Psoas muscle (tissue), 8 donors: ENCODE data around the gene NFKBIL1. TPM values are rescaled to one million over a fixed set of nuclear protein-coding genes. Genes with fewer than 3 reads are reported as not detected.
A peak's percentile ranks its signal among the peaks of the same experiment; 100 is the strongest.

ENCODE experiments used
- ATAC-seq, 4 donors: fragments of 200-7000 bp; cut with Tn5 transposase; one replicate each; pipeline ENCODE4 v1.9.1; 2020; ENCODE audit warnings: moderate library complexity in 3 of 4, mild to moderate bottlenecking in 2 of 4
- DNase-seq, 2 donors: peaks; one replicate each; pipeline ENCODE4 v3.0.0-alpha.2; 2020
- H3K27ac ChIP-seq: fragments of 200-600 bp; one replicate; pipeline ENCODE4 v1.8.0; 2022
- H3K27me3 ChIP-seq, 3 donors: fragments of 200-600 bp in 1 of 3; one replicate each; pipeline versions ENCODE4 v1.6.1 to v1.8.0; 2013 to 2022; ENCODE audit warnings: low read length in 2 of 3, mild to moderate bottlenecking in 2 of 3, moderate library complexity in 1 of 3; ENCODE audit not compliant: insufficient read depth in 3 of 3
- H3K36me3 ChIP-seq, 2 donors: fragments of 200-600 bp in 1 of 2; one replicate each; pipeline versions ENCODE4 v1.6.1 to v1.8.0; 2013 to 2022; ENCODE audit warnings: low read depth in 1 of 2, mild to moderate bottlenecking in 1 of 2, moderate library complexity in 1 of 2; ENCODE audit not compliant: insufficient read depth in 1 of 2
- H3K4me1 ChIP-seq: fragments of 200-600 bp; one replicate; pipeline ENCODE4 v1.8.0; 2022
- H3K4me3 ChIP-seq: fragments of 200-600 bp; one replicate; pipeline ENCODE4 v1.8.0; 2022; ENCODE audit warnings: mild to moderate bottlenecking
- H3K9me3 ChIP-seq: fragments of 200-600 bp; one replicate; pipeline ENCODE4 v1.8.0; 2022
- CTCF ChIP-seq: fragments of 200-600 bp; IDR thresholded peaks from one replicate; pipeline ENCODE4 v1.8.0; 2022; ENCODE audit warnings: antibody characterized with exemption
- WGBS, 3 donors: extraction: QIAGEN DNeasy Blood & Tissue Kit; methylation state at CpG; one replicate each; pipeline versions ENCODE4 v1.1.6 to v1.1.7; 2013; 5-methylcytosine and 5-hydroxymethylcytosine counted together
- intact Hi-C, 2 donors: fragments of 100-400 bp; cut with DNase I; formaldehyde crosslinking; loops; one replicate each; pipeline versions ENCODE4 v1.11.0 to v1.14.2; 2022
- polyA plus RNA-seq, 3 donors: library from polyadenylated mRNA; stranded (reverse); fragments of 200-250 nt; gene quantifications; one replicate each; pipeline ENCODE4 v1.2.3, GENCODE V29; 2013
- total RNA-seq, 4 donors: library from RNA; stranded (reverse); fragmentation: NEBNext Ultra II Directional in 2 of 4; extraction: Animal tissue kit (Norgen Biotek cat#: 25700) in 2 of 4; gene quantifications; one replicate each; pipeline versions ENCODE4 v1.2.1 to v1.2.4, GENCODE V29; 2021 to 2023
- donor health status: healthy with polysubstance abuse.
- donor health status: DM: no; HTN: no; CAD: no; lungs with moderate emphysema.
- donor health status: Bipolar disorder and iron deficiency.
- donor health status: healthy.
- donor health status: DM: yes; HTN: yes; CAD: no.
- donor health status: DM: no; HTN: no; CAD: no.
- donor health status: DM: no; HTN: no; CAD: no.
- donor health status: DM: yes; HTN: yes; CAD: no.

The NFKBIL1 gene
- total and polyA plus RNA-seq, 7 donors, result 13.7 to 29.3 (median 19.1) TPM

GRCh38 chr6:31592396-31592771 is 45.0 kb downstream of the NFKBIL1 start:
- Histone ChIP-seq H3K27me3 (no peaks in the 10 kb centered on the region), H3K27ac (no peak overlapping the region), H3K4me3 (no peak overlapping the region), H3K9me3 (no peaks in the 10 kb centered on the region), H3K36me3 (no peaks in the 10 kb centered on the region), H3K4me1 (no peaks in the 10 kb centered on the region)
- ATAC-seq (no peak), DNase-seq (no peak)
- 85 to 91% (median 89%) methylated on average over 7 of the region's 7 CpGs for WGBS, 3 donors
- intact Hi-C loops, result no loop called here
- TF ChIP-seq CTCF, result no peak

DNA sequence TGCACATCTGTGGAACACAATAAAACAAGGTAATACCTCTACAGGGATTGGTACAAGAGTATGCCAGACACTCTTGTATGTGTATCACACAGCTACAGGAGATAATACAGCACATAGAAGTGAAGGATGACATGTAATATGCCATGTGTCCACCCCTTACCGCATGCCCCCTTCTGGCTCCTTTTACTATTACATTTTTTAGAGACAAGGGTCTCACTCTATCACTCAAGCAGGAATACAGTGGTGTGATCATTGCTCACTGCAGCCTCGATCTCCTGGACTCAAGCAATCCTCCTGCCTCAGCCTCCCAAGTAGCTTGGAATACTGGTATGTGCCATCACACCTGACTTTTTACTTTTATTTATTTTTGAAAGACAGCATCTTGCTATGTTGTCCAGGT is 49.6 kb downstream of the NFKBIL1 start:
- H3K27ac ChIP-seq, result no peak overlapping the region
- intact Hi-C loops, result loop anchor here (2.0 to 5.0 kb wide), 2 partner anchors 16 to 105 kb away; no protein-coding TSS in a partner anchor
- no peaks in the 10 kb centered on the region for H3K36me3 ChIP-seq
- ATAC-seq (peak in 2 of 4 donors; percentile 27 to 41), DNase-seq (no peak)
- 21 to 28% (median 23%) methylated on average over 2 of the region's 2 CpGs for WGBS, 3 donors
- peak; percentile 23 for TF ChIP-seq CTCF
- no peaks in the 10 kb centered on the region for H3K27me3 ChIP-seq
- no peaks in the 10 kb centered on the region for H3K4me1 ChIP-seq
- no peaks in the 10 kb centered on the region for H3K9me3 ChIP-seq
- no peak overlapping the region for H3K4me3 ChIP-seq

DNA sequence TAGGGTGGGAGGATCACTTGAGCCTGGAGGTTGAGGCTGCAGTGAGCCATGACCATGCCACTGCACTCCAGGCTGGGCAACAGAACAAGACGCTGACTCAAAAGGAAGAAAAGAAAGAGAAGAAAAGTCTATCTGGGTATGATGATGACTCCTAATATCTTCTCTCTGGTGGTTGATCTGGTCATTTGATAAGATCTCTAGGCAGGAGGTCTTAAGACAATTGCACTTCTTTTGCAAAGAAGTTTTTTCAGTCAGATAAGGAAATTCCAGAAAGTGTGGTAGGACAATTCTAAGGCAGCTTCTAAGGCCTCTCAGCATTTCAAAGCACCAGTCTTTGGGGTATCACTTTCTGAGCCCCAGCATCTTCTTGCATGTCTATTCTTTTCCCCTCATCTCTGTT is 59.9 kb downstream of the NFKBIL1 start:
- intact Hi-C loops, result no loop called here
- no peak for TF ChIP-seq CTCF

More for the DNA sequence above, 59.9 kb downstream of the NFKBIL1 start:
- Histone ChIP-seq H3K4me3 (no peak overlapping the region), H3K36me3 (no peaks in the 10 kb centered on the region), H3K27me3 (no peaks in the 10 kb centered on the region), H3K9me3 (no peaks in the 10 kb centered on the region), H3K27ac (no peak overlapping the region), H3K4me1 (no peaks in the 10 kb centered on the region)
- ATAC-seq (no peak), DNase-seq (no peak)
- 81 to 100% (median 100%) methylated on average over 1 of the region's 1 CpG for WGBS, 3 donors

Other genes with a start within 250 kb of the NFKBIL1 start
Only the 30 nearest of the 31 such genes appear.
- gene HLA-B, start 190.4 kb upstream of the NFKBIL1 start, total RNA-seq, result 100 to 1,000 TPM; 185 to 402 (median 277) TPM
- 100 to 1,000 TPM; 138 to 237 (median 218) TPM for gene HLA-B, start 190.4 kb upstream of the NFKBIL1 start, polyA plus RNA-seq
- 1 to 10 TPM; 2.7 to 5.7 (median 4.2) TPM for gene MICA, start 144.0 kb upstream of the NFKBIL1 start, total RNA-seq
- gene MICA, start 144.0 kb upstream of the NFKBIL1 start, polyA plus RNA-seq, result 1 to 10 TPM; 4.1 to 5.7 (median 5.0) TPM
- 1 to 10 TPM in 1 of 4 donors, under 1 TPM in 3; 0.65 to 1.0 (median 0.75) TPM for gene MICB, start 49.5 kb upstream of the NFKBIL1 start, total RNA-seq
- under 1 TPM; 0.25 to 0.42 (median 0.25) TPM for gene MICB, start 49.5 kb upstream of the NFKBIL1 start, polyA plus RNA-seq
- not detected for gene MCCD1, start 18.6 kb upstream of the NFKBIL1 start, total RNA-seq
- gene MCCD1, start 18.6 kb upstream of the NFKBIL1 start, polyA plus RNA-seq, result not detected
- 100 to 1,000 TPM; 141 to 186 (median 165) TPM for gene DDX39B, start 5.6 kb upstream of the NFKBIL1 start, total RNA-seq
- 100 to 1,000 TPM; 128 to 174 (median 134) TPM for gene DDX39B, start 5.6 kb upstream of the NFKBIL1 start, polyA plus RNA-seq
- 1 to 10 TPM in 2 of 4 donors, under 1 TPM in 2; 0.66 to 2.8 (median 0.94) TPM for gene ATP6V1G2, start 1.0 kb upstream of the NFKBIL1 start, total RNA-seq
- 1 to 10 TPM in 2 of 3 donors, under 1 TPM in 1; 0.95 to 4.7 (median 1.7) TPM for gene ATP6V1G2, start 1.0 kb upstream of the NFKBIL1 start, polyA plus RNA-seq
- not detected for gene LTA, start 24.7 kb downstream of the NFKBIL1 start, total RNA-seq
- gene LTA, start 24.7 kb downstream of the NFKBIL1 start, polyA plus RNA-seq, result under 1 TPM in 2 of 3 donors, not detected in 1; 0.05 to 0.10 TPM
- under 1 TPM in 3 of 4 donors, not detected in 1; 0.34 to 0.81 (median 0.61) TPM for gene TNF, start 28.0 kb downstream of the NFKBIL1 start, total RNA-seq
- under 1 TPM in 2 of 3 donors, not detected in 1; 0.09 TPM for gene TNF, start 28.0 kb downstream of the NFKBIL1 start, polyA plus RNA-seq
- gene LTB, start 34.8 kb downstream of the NFKBIL1 start, total RNA-seq, result under 1 TPM; 0.69 to 0.79 (median 0.74) TPM
- 1 to 10 TPM in 1 of 3 donors, under 1 TPM in 2; 0.08 to 1.0 (median 0.17) TPM for gene LTB, start 34.8 kb downstream of the NFKBIL1 start, polyA plus RNA-seq
- 1 to 10 TPM; 1.8 to 5.6 (median 3.1) TPM for gene LST1, start 38.7 kb downstream of the NFKBIL1 start, total RNA-seq
- 1 to 10 TPM; 1.2 to 1.8 (median 1.7) TPM for gene LST1, start 38.7 kb downstream of the NFKBIL1 start, polyA plus RNA-seq
- not detected for gene NCR3, start 45.4 kb downstream of the NFKBIL1 start, total RNA-seq
- under 1 TPM in 2 of 3 donors, not detected in 1; 0.08 to 0.20 TPM for gene NCR3, start 45.4 kb downstream of the NFKBIL1 start, polyA plus RNA-seq
- 1 to 10 TPM; 2.6 to 9.5 (median 4.6) TPM for gene AIF1, start 67.6 kb downstream of the NFKBIL1 start, total RNA-seq
- gene AIF1, start 67.6 kb downstream of the NFKBIL1 start, polyA plus RNA-seq, result 10 to 100 TPM in 1 of 3 donors, 1 to 10 TPM in 2; 4.9 to 11.3 (median 5.7) TPM
- 100 to 1,000 TPM in 1 of 4 donors, 10 to 100 TPM in 3; 80.1 to 116 (median 81.7) TPM for gene PRRC2A, start 73.1 kb downstream of the NFKBIL1 start, total RNA-seq
- 100 to 1,000 TPM in 1 of 3 donors, 10 to 100 TPM in 2; 60.2 to 119 (median 65.3) TPM for gene PRRC2A, start 73.1 kb downstream of the NFKBIL1 start, polyA plus RNA-seq
- gene BAG6, start 105.1 kb downstream of the NFKBIL1 start, total RNA-seq, result 100 to 1,000 TPM; 317 to 370 (median 341) TPM
- gene BAG6, start 105.1 kb downstream of the NFKBIL1 start, polyA plus RNA-seq, result 100 to 1,000 TPM; 294 to 419 (median 302) TPM
- 1 to 10 TPM; 1.9 to 3.0 (median 2.3) TPM for gene APOM, start 108.3 kb downstream of the NFKBIL1 start, total RNA-seq
- gene APOM, start 108.3 kb downstream of the NFKBIL1 start, polyA plus RNA-seq, result 1 to 10 TPM; 1.8 to 3.5 (median 2.0) TPM
- gene C6orf47, start 113.2 kb downstream of the NFKBIL1 start, total RNA-seq, result 10 to 100 TPM; 13.5 to 21.2 (median 16.1) TPM
- gene C6orf47, start 113.2 kb downstream of the NFKBIL1 start, polyA plus RNA-seq, result 10 to 100 TPM; 19.4 to 36.0 (median 22.9) TPM
- gene GPANK1, start 117.4 kb downstream of the NFKBIL1 start, total RNA-seq, result 10 to 100 TPM; 13.6 to 22.6 (median 15.3) TPM
- gene GPANK1, start 117.4 kb downstream of the NFKBIL1 start, polyA plus RNA-seq, result 10 to 100 TPM; 23.5 to 49.7 (median 24.2) TPM
- gene CSNK2B, start 118.5 kb downstream of the NFKBIL1 start, total RNA-seq, result 100 to 1,000 TPM; 102 to 129 (median 103) TPM
- 100 to 1,000 TPM; 151 to 208 (median 160) TPM for gene CSNK2B, start 118.5 kb downstream of the NFKBIL1 start, polyA plus RNA-seq
- gene LY6G5B, start 122.4 kb downstream of the NFKBIL1 start, total RNA-seq, result 1 to 10 TPM; 1.7 to 8.4 (median 3.0) TPM
- gene LY6G5B, start 122.4 kb downstream of the NFKBIL1 start, polyA plus RNA-seq, result 1 to 10 TPM; 2.5 to 2.9 (median 2.9) TPM
- gene LY6G5C, start 133.5 kb downstream of the NFKBIL1 start, total RNA-seq, result 1 to 10 TPM in 3 of 4 donors, under 1 TPM in 1; 0.75 to 3.2 (median 2.3) TPM
- gene LY6G5C, start 133.5 kb downstream of the NFKBIL1 start, polyA plus RNA-seq, result 1 to 10 TPM; 1.4 to 2.3 (median 1.9) TPM
- 10 to 100 TPM; 26.6 to 36.5 (median 30.5) TPM for gene ABHD16A, start 155.7 kb downstream of the NFKBIL1 start, total RNA-seq
- 10 to 100 TPM; 34.4 to 56.6 (median 50.0) TPM for gene ABHD16A, start 155.7 kb downstream of the NFKBIL1 start, polyA plus RNA-seq
- gene LY6G6F, start 159.3 kb downstream of the NFKBIL1 start, total RNA-seq, result not detected
- under 1 TPM in 1 of 3 donors, not detected in 2; 0.05 TPM for gene LY6G6F, start 159.3 kb downstream of the NFKBIL1 start, polyA plus RNA-seq
- gene LY6G6D, start 167.7 kb downstream of the NFKBIL1 start, total RNA-seq, result not detected
- gene LY6G6D, start 167.7 kb downstream of the NFKBIL1 start, polyA plus RNA-seq, result not detected
- gene LY6G6C, start 174.1 kb downstream of the NFKBIL1 start, total RNA-seq, result not detected
- gene LY6G6C, start 174.1 kb downstream of the NFKBIL1 start, polyA plus RNA-seq, result not detected
- under 1 TPM; 0.10 to 0.37 (median 0.22) TPM for gene MPIG6B, start 175.8 kb downstream of the NFKBIL1 start, total RNA-seq
- under 1 TPM in 1 of 3 donors, not detected in 2; 0.04 TPM for gene MPIG6B, start 175.8 kb downstream of the NFKBIL1 start, polyA plus RNA-seq
- gene DDAH2, start 181.7 kb downstream of the NFKBIL1 start, total RNA-seq, result 10 to 100 TPM in 2 of 4 donors, 1 to 10 TPM in 2; 8.4 to 16.2 (median 10.2) TPM
- 10 to 100 TPM in 2 of 3 donors, 1 to 10 TPM in 1; 6.3 to 13.8 (median 11.3) TPM for gene DDAH2, start 181.7 kb downstream of the NFKBIL1 start, polyA plus RNA-seq
- 10 to 100 TPM; 29.1 to 51.2 (median 41.9) TPM for gene CLIC1, start 188.9 kb downstream of the NFKBIL1 start, total RNA-seq
- gene CLIC1, start 188.9 kb downstream of the NFKBIL1 start, polyA plus RNA-seq, result 10 to 100 TPM; 20.6 to 85.9 (median 35.1) TPM
- gene MSH5, start 192.4 kb downstream of the NFKBIL1 start, total RNA-seq, result 1 to 10 TPM; 1.7 to 3.0 (median 1.8) TPM
- 1 to 10 TPM; 1.4 to 2.7 (median 1.7) TPM for gene MSH5, start 192.4 kb downstream of the NFKBIL1 start, polyA plus RNA-seq
- gene SAPCD1, start 215.0 kb downstream of the NFKBIL1 start, total RNA-seq, result under 1 TPM in 1 of 4 donors, not detected in 3; 0.59 TPM
- under 1 TPM; 0.13 to 0.78 (median 0.23) TPM for gene SAPCD1, start 215.0 kb downstream of the NFKBIL1 start, polyA plus RNA-seq
- 1 to 10 TPM; 5.2 to 8.0 (median 7.5) TPM for gene VWA7, start 229.7 kb downstream of the NFKBIL1 start, total RNA-seq
- gene VWA7, start 229.7 kb downstream of the NFKBIL1 start, polyA plus RNA-seq, result 1 to 10 TPM in 2 of 3 donors, under 1 TPM in 1; 0.76 to 3.5 (median 1.8) TPM